Parathyroid adenoma (tissue), 2 donors: ENCODE results near the gene ALX3.

ENCODE experiments used
- H2AFZ ChIP-seq: fragments of 300-600 bp; sonication (generic); one replicate; pipeline ENCODE4 v1.7.0; 2017; ENCODE audit warnings: antibody characterized with exemption, mild to moderate bottlenecking
- H3K27ac ChIP-seq: fragments of 300-600 bp; sonication (generic); one replicate; pipeline ENCODE4 v1.7.0; 2017
- H3K27me3 ChIP-seq: fragments of 300-600 bp; sonication (generic); one replicate; pipeline ENCODE4 v1.7.0; 2017; ENCODE audit warnings: low read length; ENCODE audit not compliant: control insufficient read depth, insufficient read depth
- H3K36me3 ChIP-seq: fragments of 300-600 bp; sonication (generic); one replicate; pipeline ENCODE4 v1.7.0; 2017; ENCODE audit warnings: low read length; ENCODE audit not compliant: control insufficient read depth, insufficient read depth
- H3K4me1 ChIP-seq: fragments of 300-600 bp; sonication (generic); one replicate; pipeline ENCODE4 v1.7.0; 2017; ENCODE audit warnings: control low read depth
- H3K4me2 ChIP-seq: fragments of 300-600 bp; sonication (generic); one replicate; pipeline ENCODE4 v1.7.0; 2017; ENCODE audit warnings: low read length
- H3K4me3 ChIP-seq: fragments of 300-600 bp; sonication (generic); one replicate; pipeline ENCODE4 v1.7.0; 2017; ENCODE audit warnings: low read depth, low read length
- H3K79me2 ChIP-seq: fragments of 300-600 bp; sonication (generic); one replicate; pipeline ENCODE4 v1.7.0; 2017; ENCODE audit warnings: control low read depth
- H3K9ac ChIP-seq: fragments of 300-600 bp; sonication (generic); one replicate; pipeline ENCODE4 v1.7.0; 2017; ENCODE audit warnings: mild to moderate bottlenecking
- H3K9me3 ChIP-seq: fragments of 300-600 bp; sonication (generic); one replicate; pipeline ENCODE4 v1.7.0; 2017; ENCODE audit warnings: low read length; ENCODE audit not compliant: control insufficient read depth
- TF ChIP-seq, protein P1 (sequence below): fragments of 300-600 bp; sonication (generic); IDR thresholded peaks from one replicate; pipeline ENCODE4 v1.7.0; 2017; ENCODE audit warnings: antibody characterized with exemption, mild to moderate bottlenecking
- donor health status: primary hyperparathyroidism.

Gene ALX3

GRCh38 chr1:110113551-110113950, 43.1 kb upstream of the ALX3 start:
- TF ChIP-seq, protein P1, sequence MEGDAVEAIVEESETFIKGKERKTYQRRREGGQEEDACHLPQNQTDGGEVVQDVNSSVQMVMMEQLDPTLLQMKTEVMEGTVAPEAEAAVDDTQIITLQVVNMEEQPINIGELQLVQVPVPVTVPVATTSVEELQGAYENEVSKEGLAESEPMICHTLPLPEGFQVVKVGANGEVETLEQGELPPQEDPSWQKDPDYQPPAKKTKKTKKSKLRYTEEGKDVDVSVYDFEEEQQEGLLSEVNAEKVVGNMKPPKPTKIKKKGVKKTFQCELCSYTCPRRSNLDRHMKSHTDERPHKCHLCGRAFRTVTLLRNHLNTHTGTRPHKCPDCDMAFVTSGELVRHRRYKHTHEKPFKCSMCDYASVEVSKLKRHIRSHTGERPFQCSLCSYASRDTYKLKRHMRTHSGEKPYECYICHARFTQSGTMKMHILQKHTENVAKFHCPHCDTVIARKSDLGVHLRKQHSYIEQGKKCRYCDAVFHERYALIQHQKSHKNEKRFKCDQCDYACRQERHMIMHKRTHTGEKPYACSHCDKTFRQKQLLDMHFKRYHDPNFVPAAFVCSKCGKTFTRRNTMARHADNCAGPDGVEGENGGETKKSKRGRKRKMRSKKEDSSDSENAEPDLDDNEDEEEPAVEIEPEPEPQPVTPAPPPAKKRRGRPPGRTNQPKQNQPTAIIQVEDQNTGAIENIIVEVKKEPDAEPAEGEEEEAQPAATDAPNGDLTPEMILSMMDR: no peak

DNA sequence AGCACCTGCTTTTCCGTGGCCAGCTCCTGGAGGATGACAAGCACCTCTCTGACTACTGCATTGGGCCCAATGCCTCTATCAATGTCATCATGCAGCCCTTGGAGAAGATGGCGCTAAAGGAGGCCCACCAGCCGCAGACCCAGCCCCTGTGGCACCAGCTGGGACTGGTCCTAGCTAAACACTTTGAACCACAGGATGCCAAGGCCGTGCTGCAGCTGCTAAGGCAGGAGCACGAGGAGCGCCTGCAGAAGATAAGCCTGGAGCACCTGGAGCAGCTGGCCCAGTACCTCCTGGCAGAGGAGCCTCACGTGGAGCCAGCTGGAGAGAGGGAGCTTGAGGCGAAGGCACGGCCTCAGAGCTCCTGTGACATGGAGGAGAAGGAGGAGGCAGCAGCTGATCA, 42.2 kb upstream of the ALX3 start:
- TF ChIP-seq, protein P1: no peak
- Histone ChIP-seq H3K9me3 (no peaks in the 10 kb centered on the region), H3K9ac (no peak overlapping the region), H3K36me3 (no peaks in the 10 kb centered on the region), H3K4me2 (no peak overlapping the region), H3K27ac (no peak overlapping the region), H3K79me2 (no peaks in the 10 kb centered on the region), H2AFZ (no peak overlapping the region), H3K4me3 (no peak overlapping the region), H3K27me3 (no peaks in the 10 kb centered on the region), H3K4me1 (no peaks in the 10 kb centered on the region)

More at GRCh38 chr1:110113551-110113950, 43.1 kb upstream of the ALX3 start:
- Histone ChIP-seq H3K36me3 (no peaks in the 10 kb centered on the region), H3K9ac (no peak overlapping the region), H3K4me1 (no peaks in the 10 kb centered on the region), H3K79me2 (no peaks in the 10 kb centered on the region), H3K27me3 (no peaks in the 10 kb centered on the region), H3K4me3 (no peak overlapping the region), H3K27ac (no peak overlapping the region), H3K4me2 (no peak overlapping the region), H2AFZ (no peak overlapping the region), H3K9me3 (no peaks in the 10 kb centered on the region)

DNA sequence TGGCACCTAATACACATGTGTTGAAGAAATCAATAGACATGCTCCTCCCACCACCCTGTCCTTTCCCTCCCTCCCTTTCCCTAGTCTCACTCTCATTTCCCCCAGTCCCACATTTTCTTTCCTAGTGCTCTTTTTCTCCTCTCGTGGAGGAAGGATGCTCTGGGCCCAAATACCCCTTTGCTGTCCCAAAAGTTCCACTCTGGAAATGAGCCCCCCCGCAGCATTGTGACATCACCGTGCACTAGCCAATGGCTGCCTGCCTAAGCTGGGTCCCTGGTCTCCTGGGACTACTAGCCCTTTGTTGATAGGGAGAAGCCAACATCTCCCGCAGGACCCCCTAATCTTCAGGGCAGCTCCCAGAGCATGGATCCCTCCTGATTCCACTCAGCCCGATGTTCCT, 41.7 kb upstream of the ALX3 start, which contains the start of gene UBL4B:
TSS of gene UBL4B (plus strand) at position 301 of the 400 bp plus-strand sequence. CDS start at position 393, 92 bp downstream.
- no peaks in the 10 kb centered on the region for H3K36me3 ChIP-seq
- TF ChIP-seq, protein P1: no peak
- H3K27ac ChIP-seq: no peak within 1 kb of the TSS
- no peaks in the 10 kb centered on the region for H3K9me3 ChIP-seq
- H3K79me2 ChIP-seq: no peaks in the 10 kb centered on the region
- no peak within 1 kb of the TSS for H3K4me2 ChIP-seq
- H3K27me3 ChIP-seq: no peaks in the 10 kb centered on the region
- no peak within 1 kb of the TSS for H3K9ac ChIP-seq
- H3K4me1 ChIP-seq: no peaks in the 10 kb centered on the region
- no peak within 1 kb of the TSS for H3K4me3 ChIP-seq
- H2AFZ ChIP-seq: no peak within 1 kb of the TSS

DNA sequence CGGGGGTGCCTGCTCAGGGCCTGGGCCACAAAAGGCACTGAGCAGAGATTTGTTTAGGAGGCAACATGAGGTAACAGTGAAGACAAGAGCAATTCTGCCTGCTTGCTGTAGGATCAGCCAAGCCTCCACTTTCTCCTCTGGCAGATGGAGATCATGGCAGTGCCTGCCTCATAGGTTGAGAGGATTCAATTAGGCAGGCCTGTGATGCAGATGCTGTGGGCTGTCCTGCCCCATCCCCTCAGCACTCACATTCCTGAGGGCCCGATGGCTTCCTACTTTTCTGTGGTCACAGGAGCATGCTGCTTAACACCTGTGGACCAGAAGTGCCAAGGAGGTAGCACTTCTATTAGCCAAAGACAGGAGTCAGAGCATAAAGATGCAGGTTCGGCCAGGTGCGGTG, 40.6 kb upstream of the ALX3 start:
- Histone ChIP-seq H3K9ac (no peak overlapping the region), H3K79me2 (no peaks in the 10 kb centered on the region), H3K27ac (no peak overlapping the region), H3K27me3 (no peaks in the 10 kb centered on the region), H3K4me1 (no peaks in the 10 kb centered on the region), H2AFZ (no peak overlapping the region), H3K9me3 (no peaks in the 10 kb centered on the region), H3K4me3 (no peak overlapping the region), H3K36me3 (no peaks in the 10 kb centered on the region), H3K4me2 (no peak overlapping the region)
- TF ChIP-seq, protein P1: no peak

DNA sequence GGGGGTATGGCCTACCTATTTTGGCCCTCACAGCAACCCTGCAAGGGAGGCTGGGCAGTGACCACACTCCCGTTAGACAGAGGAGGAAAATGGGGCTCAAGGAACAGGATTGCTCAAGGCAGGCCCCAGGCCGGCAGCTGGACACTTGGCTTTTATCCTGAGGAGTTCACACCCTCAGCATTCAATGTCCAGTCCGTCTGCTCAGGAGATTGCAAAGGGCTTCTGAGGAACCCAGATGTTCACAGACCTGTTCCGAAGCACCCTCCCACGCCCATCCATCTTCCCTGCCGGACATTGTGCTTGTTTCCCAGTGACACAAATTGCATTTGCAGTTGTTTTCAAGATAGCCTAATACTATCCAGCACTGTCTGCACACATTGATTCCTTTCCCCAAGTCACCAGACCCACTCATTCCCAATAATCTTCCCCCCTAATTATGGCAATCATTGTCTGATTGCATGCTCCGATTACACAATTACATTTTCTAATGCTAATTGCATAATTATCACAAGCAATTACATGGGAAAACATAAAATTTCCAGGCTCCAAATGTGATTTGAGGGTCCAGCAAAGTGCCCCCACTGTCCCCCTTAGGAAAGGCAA, 37.5 kb upstream of the ALX3 start:
- Histone ChIP-seq H3K9ac (no peak overlapping the region), H3K4me2 (no peak overlapping the region), H3K4me1 (no peaks in the 10 kb centered on the region), H3K27me3 (no peaks in the 10 kb centered on the region), H3K36me3 (no peaks in the 10 kb centered on the region), H3K27ac (no peak overlapping the region), H3K4me3 (no peak overlapping the region), H3K79me2 (no peaks in the 10 kb centered on the region), H3K9me3 (no peaks in the 10 kb centered on the region), H2AFZ (no peak overlapping the region)
- TF ChIP-seq, protein P1: no peak
